CD4-positive, alpha-beta T cell treated with Interleukin-15 for 1 hour (primary cell): Measurements from ENCODE around the gene KLHDC7A.
"Not testable (repeated sequence)": the region's sequence is repeated elsewhere in the genome, so short reads cannot be mapped to it uniquely, and the experiment has no call there.

Experiments
- DNase-seq: peaks from one replicate; pipeline ENCODE4 v3.0.0-alpha.2; 2020

Gene KLHDC7A

DNA sequence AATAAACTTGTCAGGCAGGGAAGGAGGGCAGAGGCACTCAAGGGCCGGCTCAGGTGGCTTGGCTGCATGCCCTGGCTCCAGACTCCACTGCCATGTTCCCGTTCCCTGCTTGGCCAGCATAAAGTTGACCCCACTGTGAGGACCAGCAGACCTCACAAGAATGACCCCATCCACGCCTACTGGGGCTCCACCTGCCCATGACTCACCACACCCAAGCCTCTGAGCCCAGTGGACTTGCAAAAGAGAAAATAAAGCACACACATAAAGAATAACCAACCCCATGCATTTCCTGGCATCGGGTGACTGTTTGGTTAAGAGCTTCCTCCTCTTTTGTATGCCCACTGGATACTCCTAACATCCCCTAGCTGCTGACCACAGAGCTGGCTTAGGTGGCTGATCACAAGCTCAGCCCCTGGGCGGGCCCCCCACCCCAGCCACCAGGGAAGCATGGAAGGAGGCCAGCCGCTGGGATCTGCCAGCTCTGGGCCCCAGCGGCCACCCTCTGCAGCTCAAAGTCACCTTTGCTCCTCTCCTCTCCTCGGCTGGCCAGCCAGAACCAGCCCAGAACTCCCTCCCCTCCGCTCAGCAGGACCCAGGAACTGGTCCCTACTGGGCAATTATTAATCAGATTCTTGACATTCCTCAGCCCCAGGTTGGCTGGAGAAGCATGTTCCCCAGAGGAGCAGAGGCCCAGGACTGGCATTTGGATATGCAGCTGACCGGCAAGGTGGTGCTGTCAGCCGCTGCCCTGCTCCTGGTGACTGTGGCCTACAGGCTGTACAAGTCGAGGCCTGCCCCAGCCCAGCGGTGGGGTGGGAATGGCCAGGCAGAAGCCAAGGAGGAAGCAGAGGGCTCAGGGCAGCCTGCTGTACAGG is at the start of gene KLHDC7A:
TSS of gene KLHDC7A (plus strand) at position 616 of the 875 bp plus-strand sequence. CDS start at position 668, 52 bp downstream.
- no peak for DNase-seq

DNA sequence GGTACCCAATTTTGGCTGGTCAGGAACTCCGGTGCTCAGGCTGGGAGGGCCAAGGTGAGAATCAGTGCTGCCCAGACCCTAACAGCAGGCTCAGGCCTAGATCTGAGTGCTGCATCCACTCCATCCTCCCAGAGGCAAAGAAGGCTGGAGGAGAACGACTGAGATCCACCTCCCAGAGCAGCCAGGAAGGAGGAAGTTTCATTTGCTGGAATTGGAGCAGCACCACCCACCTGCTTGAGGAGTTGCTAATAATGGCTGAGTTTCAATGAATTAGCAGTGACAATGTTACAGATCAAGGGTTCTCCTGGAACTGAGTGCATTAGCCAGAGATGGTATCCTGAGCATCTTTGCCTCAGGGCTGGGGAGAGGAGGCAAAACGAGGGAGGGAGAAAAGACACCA is 46.7 kb upstream of the KLHDC7A start:
- DNase-seq = no peak

DNA sequence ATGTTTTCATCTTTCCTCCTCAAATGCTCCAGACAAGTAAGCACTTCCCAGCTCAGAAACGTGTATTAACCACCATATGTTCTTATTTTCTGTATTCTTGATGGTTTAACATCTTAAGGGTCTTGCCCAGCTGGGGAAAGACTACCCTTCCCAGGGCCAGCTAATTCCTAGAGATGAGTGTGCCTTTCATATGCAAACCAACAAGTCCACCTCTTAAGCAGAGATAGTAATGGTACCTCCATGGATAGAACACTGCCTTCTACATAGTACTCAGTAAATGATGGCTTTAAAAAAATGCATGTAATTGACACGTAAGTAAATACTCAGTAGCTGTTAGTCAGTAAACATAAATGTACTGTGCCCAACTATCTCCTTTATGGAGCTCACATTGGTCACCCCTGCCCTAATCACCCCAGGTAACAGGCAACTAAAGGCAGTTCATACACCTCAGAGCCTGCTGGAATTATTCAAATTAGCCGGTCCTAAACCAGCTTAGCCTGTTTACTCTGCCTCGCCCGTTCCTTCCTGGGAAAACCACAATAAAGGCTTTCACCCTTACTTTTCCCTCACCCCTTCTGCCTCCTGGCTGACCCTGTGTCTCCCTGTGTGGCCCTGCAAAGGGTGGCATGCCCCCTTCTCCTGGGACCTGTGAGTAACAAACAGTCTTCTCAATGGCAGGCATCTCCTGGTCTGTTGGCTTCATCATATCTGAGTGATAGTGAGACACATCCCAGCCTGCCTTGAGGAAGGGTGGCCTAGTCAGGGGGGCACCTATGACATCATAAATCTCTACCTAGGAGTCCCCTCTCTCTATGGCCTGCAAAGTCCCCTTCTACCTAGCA is 40.1 kb upstream of the KLHDC7A start:
- no peak for DNase-seq

DNA sequence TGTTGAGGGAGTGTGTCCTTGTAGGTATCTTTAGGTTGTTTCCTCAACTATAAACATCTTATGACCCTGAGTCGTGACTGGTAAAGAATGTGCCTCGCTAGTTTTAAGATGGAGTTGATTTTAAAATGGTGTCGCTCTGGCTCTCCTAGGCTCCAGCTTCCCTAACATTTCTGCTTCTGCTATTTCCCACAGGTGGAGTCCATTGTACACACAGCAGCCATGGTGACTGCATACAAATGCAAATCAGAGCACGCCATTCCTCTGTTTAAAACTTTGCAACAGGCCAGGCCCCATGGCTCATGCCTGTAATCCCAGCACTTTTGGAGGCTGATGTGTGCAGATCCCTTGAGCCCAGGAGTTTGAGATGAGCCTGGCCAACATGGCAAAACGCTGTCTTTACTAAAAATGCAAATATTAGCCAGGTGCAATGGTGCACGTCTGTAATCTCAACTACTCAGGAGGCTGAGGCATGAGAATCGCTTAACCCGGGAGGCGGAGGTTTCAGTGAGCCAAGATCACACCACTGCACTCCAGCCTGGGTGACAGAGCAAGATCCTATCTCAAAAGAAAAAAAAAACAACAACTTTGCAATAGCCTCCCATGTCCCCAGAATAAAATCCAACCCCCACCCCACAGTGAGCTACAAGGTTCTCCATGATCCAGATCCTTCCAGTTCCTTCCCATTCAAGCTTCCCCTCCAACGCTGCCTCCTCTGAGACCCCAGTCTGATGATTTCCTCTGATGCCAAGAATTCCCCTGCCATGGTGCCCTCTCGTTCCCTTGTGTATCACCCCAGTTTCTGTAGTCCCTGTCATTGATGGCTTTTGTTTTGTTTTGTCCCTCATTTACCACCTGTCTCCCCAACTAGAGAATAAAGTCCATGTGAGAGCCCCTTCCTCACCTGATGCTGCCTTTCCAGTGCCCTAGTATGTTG is 36.9 kb upstream of the KLHDC7A start:
- DNase-seq = no peak

DNA sequence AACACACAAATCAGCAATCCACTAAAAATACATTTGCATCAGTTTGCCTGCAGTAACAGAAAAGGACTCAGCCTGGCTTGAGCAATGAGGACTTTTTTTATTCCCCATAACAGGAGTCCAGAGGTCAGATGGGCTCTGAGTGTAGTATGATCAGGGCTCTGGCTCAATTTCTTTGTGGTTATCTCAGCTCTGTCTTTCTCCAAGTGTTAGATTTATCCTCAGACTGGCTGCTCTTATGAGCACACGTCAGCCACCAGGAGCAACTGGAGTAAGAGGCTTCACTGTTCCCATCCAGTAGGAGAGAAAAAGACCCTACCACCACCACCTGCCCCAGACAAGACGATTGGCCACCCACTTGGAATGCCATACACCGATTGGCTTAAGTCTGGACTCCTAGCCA is 36.2 kb upstream of the KLHDC7A start:
- no peak for DNase-seq

DNA sequence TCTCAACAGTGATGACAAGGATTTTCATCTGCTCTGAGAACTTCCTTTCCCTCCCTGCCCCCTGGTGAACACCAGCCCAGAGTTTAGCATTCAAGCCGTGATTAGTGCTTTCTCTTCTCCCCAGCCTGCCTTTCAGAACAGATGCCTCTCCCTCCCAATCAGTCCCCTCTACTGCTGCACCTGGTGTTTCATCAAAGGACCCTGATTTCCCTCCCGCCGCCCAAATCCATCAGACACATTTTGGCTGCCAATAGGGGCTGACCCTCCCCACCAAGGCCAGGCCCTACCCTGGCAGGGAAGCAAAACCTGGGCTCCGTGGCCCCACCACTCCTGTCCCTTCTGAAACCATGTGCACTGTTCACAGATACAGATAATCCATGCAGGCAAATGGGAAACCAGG is 34.0 kb upstream of the KLHDC7A start:
- no peak for DNase-seq

DNA sequence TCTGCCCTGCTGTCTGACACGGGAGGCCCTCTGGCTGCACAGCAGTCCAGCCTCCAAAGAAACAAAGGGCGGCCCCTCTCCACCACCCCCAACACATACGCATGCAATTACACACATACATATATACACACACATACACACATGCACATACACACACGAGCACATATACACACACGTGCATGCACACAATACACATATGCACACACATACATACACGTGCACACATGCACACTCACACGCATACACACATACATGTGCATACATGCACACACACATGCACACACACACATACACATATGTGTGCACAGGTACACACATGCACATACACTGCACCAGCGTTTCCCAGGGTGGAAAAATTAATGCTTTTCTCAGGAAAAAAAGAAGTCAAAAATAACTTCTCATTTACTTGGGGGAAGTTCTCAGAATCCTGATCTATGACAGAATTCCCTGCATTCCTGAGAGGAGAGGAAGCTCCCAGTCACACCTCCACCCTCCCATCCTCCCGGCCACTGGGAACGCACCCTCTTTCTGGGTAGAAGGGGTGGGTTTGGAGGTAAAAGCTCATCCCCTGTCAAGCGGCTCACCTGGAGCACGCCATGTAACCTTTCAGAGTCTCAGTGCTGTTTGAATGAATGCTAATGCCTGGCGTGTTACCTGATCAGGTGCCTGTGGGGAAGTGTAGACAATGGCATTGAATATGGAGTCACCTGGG is 33.1 kb upstream of the KLHDC7A start:
- no peak for DNase-seq

DNA sequence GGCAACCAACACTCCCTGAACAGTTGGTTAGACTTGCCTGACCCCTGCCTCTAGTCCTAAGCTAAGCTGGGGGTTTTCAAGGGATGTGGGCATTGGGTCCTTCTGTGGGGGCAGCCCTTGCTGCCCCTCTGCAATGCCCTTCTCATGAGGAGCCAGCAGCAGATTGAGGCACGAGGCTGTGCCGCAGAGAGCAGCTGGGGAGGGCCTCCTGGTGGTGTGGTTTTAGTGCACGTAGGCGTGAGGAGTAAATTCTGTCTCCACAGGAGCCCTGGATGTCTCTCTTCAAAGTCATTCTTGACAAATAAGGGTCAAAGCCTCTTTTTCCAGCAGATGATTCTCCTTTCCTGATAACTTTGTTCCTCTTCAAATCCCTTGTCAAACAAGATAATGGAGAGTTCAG is 31.8 kb upstream of the KLHDC7A start:
- no peak for DNase-seq

DNA sequence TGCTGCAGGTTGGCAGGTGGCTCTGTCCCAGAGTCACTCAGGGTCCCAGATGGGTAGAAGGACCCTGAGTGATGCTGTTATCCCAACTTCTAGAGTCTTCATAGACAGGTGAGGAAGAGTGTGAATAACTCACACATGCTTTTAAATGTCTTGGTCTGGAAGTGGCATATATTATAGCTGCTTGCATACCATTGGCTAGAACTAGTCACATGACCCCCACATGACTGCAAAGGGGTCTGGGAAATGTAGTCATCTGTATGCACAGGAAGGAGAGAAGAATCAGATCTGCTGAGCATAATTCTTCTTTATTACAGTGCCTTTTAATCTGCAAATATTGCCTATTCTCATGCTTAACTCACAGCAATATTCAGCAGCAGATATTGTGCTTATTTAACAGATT is 28.2 kb upstream of the KLHDC7A start:
- no peak for DNase-seq

DNA sequence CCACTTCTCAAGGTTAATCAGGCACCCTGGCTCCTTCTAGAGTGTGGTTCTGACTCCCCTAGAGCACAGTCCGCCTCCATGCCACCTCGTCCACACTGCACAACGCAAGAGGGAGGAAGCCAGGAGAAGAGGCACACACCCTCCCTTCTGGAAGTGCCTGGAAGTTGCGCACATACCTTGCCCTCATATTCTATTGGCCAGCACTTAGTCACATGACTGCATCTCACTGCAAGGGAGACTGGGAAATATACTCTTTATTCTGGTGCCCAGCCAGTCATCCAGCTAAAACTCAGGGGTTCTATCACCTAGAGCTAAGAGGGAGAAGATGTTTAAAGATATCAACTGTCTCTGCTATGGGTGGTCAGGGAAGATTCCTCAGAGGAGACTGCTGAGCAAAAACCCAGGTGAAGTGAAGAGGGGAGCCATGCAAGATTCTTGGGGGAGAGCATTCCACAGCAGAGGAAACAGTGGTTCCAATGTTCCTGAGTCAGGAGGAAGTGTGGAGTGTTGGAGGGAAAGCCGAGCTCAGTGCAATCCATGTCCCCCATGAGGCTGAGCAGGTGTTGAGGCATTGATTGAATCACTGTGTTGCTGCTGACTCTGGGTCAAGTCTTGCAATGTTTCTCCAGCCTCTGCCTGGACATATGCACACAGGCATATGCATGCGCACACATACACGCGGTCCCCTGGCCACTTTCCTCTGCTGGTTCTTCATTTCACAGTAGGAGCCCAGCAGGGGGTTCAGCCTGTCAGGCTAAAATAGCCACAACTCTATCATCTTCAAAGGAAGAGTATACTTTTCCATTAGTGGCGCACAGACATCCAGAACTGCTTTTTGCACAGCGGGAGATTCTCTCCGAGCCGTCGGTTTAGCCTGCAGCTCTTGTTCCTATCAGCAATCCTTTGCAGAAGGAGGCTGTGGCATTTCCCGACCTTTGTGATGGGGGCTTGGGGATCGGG is 22.3 kb upstream of the KLHDC7A start:
- no peak for DNase-seq

DNA sequence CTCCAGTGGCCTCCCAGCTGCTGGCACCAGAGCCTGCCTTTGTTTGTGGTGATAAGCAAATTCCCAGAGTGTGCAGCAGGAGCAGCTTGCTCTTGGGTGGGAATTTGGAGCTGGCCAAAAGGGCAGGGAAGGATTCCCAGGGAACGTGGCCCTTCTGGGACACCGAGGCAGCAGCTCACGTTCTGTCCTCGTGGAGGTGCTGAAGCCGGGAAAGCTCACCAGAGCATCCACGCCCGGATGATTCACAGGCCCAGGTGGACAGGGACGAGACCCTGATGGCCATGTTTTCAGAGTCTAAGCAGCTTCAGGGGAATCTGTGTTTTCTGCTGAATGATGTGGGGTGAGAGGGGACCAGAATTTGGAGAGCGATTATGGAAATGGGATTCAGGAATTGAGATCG is 19.1 kb upstream of the KLHDC7A start:
- DNase-seq = no peak

DNA sequence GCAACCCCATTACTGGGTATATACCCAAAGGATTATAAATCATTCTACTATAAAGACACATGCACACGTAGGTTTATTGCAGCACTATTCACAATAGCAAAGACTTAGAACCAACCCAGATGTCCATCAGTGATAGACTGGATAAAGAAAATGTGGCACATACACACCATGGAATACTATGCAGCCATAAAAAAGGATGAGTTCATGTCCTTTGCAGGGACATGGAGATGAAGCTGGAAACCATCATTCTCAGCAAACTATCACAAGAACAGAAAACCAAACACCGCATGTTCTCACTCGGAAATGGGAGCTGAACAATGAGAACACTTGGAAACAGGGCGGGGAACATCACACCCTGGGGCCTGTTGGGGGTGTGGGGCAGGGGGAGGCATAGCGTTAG is 18.2 kb upstream of the KLHDC7A start:
- not testable (repeated sequence) for DNase-seq

DNA sequence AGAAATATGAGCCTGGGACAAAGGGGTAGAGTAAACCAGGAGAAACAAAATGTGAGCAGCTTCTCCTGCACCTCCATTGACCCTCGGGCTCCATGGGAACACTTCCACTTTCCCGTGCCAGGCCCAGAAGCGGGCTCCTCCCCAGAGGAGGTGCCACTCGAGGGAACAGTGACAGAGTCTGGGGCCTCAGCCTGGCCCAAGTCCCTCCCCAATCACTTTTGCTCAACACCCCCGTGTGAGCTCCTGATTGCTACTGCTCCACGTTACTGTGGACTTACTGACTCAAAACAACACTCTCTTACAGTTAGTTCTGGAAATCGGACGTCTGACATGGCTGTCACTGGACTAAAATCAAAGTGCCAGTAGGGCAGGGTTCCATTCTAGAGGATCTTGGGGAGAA is 17.7 kb upstream of the KLHDC7A start:
- no peak for DNase-seq

DNA sequence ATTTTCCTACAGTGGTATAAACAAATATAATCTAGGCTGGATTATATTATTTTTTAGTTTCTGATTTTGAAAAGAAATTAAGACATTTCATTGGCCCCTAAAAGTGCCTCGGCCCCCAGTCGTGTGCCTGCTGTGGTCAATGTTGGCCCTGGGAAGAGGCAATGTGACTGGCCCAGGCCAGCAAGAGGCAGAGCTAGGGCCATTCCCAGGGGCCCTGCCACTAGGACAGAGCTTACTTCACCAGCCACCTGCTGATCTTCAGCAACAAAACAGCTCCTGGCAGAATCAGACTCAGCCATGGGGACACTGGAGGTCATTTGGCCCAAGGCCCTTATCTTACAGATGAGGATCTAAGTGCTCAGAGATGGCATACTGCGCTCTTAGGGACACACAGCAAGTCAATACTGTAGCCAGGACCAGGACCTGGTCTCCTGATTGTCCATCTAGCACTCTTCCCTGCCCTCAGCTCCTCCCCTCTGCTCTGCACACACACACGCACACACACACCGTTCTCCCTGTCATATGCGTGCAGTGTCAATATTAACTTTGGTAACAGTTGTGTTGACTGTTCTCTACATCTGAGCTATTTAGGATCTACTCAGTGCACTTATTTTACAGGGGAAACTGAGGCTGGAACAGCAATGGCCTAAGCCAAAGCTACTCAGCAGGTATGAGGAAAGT is 16.6 kb upstream of the KLHDC7A start:
- no peak for DNase-seq

DNA sequence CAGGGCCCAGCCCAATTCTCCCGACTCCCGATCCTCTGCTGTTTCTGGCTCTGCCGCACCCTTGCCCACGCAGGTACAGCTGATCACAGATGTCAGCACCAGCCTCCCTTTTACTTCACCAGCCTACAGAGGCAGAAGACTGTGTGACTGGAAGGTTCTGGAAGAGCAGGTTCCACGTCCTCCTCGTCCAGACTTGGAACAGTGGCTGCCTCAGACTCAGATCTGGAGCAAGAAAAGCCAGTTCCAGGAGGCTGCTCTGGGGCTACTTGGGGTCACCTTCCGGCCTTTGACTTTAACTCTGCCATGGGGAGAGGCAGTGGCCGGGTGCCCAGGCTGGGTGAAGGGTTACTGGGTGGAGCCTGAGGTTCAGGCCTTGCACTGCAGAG is 16.1 kb upstream of the KLHDC7A start:
- DNase-seq = no peak

DNA sequence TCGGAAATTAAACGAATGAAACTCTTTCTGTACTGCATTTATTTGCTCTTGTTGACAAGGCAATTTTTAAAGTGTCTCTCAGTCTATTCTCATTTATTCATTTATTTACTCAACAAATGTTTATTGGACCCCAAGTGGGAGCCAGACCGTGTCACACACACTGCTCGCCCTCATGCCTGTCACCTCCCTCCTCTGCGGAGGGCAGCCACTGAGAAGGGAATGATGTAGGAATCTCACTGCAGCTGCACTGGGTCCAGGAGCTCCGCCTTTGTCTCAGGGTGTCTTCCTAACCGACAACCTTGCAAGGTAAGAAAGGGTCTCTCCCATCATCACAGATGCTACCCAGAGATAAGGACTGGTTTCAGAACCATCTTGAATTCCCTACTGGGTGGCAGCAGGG is 14.1 kb upstream of the KLHDC7A start:
- no peak for DNase-seq

DNA sequence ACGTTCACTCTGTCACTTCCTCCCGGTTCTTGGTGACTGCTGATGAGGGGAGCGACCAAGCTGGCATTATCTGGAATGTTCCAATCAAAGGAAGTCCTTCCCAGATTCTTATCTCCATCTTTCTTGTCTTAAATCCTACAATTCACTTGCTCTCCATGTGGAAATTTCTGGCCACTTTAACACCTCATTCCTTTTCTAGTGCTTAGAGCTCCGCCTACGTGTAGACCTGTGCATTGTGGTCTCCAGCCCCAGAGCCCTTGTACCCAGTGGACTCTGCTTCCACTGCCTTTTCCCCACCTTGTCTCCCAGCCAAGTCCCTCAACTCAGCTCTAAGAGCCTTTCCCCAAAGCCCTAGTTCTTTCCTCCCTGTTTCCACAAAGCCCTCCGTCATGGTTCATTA is 12.2 kb upstream of the KLHDC7A start:
- no peak for DNase-seq

DNA sequence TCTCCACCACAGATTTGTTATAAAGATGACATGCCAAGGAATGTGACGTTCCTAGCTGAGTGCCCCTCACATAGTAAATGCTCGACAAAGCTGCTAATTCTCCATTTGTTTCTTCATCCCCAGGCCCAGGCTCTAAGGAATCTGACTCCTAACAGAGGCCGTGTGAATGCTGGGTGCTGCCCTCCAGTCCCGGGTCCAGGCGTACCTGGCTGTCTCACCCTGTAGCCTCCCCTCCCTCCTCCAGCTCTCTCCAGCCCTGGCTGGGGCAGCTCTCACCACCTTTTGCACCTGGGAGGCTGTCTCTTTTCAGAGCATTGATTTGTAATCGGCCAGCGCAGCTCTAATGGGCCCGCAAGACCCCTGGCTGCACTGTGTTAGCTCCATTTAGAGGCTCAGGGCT is 11.2 kb upstream of the KLHDC7A start:
- no peak for DNase-seq

DNA sequence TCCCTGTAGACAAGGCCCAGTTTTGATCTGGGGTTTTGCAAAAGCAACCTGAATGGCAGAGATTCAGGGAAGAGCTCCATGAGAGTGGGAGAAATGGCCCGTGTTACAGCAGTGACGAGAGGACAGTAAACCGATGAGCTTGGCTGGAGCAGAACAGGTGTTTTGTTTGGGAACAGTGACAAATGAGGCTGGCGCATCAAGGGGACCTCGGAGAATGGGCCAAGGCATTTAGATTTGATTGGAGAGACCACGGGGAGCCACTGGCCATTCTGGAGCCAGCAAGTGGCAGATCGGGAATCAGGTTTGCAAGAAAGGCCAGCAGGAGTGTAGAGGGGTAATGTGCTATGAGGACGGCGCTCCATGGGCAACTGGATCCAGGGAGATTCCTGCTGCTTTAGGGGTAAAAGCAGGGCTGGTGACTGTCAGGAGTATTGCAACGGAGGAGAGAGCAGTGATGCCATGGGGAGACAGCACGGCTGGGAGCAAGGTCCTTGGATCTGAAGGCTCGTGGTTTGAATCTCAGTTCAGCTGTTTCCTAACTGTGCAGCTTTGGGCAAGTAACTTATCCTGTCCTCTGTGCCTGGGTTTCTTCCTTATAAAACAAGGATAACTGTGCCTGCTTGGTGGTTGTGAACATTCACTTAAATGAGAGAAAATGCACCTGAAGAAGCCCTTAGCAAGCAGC is 9.9 kb upstream of the KLHDC7A start:
- DNase-seq = no peak
